Hepatocyte (in vitro differentiated cells): ENCODE data around the gene BICDL2. TPM values are rescaled to one million over a fixed set of nuclear protein-coding genes. Genes with fewer than 3 reads are reported as not detected.

Source experiments
- DNase-seq: peaks from one replicate; pipeline ENCODE4 v3.0.0-alpha.2; 2016; ENCODE audit warnings: low spot score
- H2AFZ ChIP-seq: fragments of 200-600 bp; sonication (generic); 2 replicates; pipeline ENCODE4 v1.6.0; 2016; ENCODE audit warnings: antibody characterized with exemption, mild to moderate bottlenecking
- H3K27ac ChIP-seq: fragments of 200-600 bp; sonication (generic); 2 replicates; pipeline ENCODE4 v1.5.1; 2016; ENCODE audit warnings: mild to moderate bottlenecking
- H3K27me3 ChIP-seq: fragments of 200-600 bp; sonication (generic); 2 replicates; pipeline ENCODE4 v1.6.1; 2016
- H3K36me3 ChIP-seq: fragments of 200-600 bp; sonication (generic); replicated peaks from 2 replicates; pipeline ENCODE4 v1.5.1; 2016; ENCODE audit warnings: low read depth; ENCODE audit not compliant: insufficient read depth
- H3K4me1 ChIP-seq: fragments of 200-600 bp; sonication (generic); 2 replicates; pipeline ENCODE4 v1.5.1; 2016; ENCODE audit warnings: mild to moderate bottlenecking, moderate library complexity; ENCODE audit not compliant: insufficient read depth
- H3K4me2 ChIP-seq: fragments of 200-600 bp; sonication (generic); 2 replicates; pipeline ENCODE4 v1.6.0; 2016
- H3K4me3 ChIP-seq: fragments of 200-600 bp; sonication (generic); 2 replicates; pipeline ENCODE4 v1.5.1; 2016; ENCODE audit warnings: mild to moderate bottlenecking
- H3K79me2 ChIP-seq: fragments of 200-600 bp; sonication (generic); 2 replicates; pipeline ENCODE4 v1.6.0; 2017; ENCODE audit warnings: mild to moderate bottlenecking
- H3K9me2 ChIP-seq: fragments of 200-600 bp; sonication (generic); replicated peaks from 2 replicates; pipeline ENCODE4 v1.6.0; 2017; ENCODE audit warnings: mild to moderate bottlenecking; ENCODE audit not compliant: insufficient read depth
- H3K9me3 ChIP-seq: fragments of 200-600 bp; sonication (generic); 2 replicates; pipeline ENCODE4 v1.5.1; 2016; ENCODE audit warnings: low read depth, mild to moderate bottlenecking
- H4K20me1 ChIP-seq: fragments of 200-600 bp; sonication (generic); 2 replicates; pipeline ENCODE4 v1.6.0; 2016; ENCODE audit warnings: mild to moderate bottlenecking; ENCODE audit not compliant: insufficient read depth, poor library complexity, severe bottlenecking
- EZH2 ChIP-seq: fragments of 200-600 bp; sonication (generic); IDR thresholded peaks from 2 replicates; pipeline ENCODE4 v1.6.1; 2016; ENCODE audit warnings: antibody characterized with exemption, mild to moderate bottlenecking, borderline replicate concordance
- EZH2phosphoT487 ChIP-seq: fragments of 200-600 bp; sonication (generic); IDR thresholded peaks from one replicate; pipeline ENCODE4 v1.6.1; 2018; ENCODE audit warnings: antibody characterized with exemption, mild to moderate bottlenecking, low read depth, moderate library complexity; ENCODE audit not compliant: unreplicated experiment, severe bottlenecking
- WGBS: methylation state at CpG from one replicate; pipeline ENCODE4 v1.1.6; 2016; ENCODE audit warnings: low lambda C conversion rate; ENCODE audit errors: missing lambda C conversion rate; 5-methylcytosine and 5-hydroxymethylcytosine counted together
- polyA plus RNA-seq: library from polyadenylated mRNA; unstranded; fragments of >200 nt; fragmentation: Nextera tagmentation; extraction: Ambion mirVana; gene quantifications from 2 replicates; pipeline ENCODE4 v1.2.1, GENCODE V29; 2016
- small RNA-seq: library from RNA; depleted of rRNA; stranded (forward); fragments of <200 nt; gene quantifications from one replicate; pipeline ENCODE3, GENCODE V24; 2014
- total RNA-seq: library from RNA; depleted of rRNA; stranded (reverse); fragments of >200 nt; gene quantifications from 2 replicates; pipeline ENCODE4 v1.2.3, GENCODE V29; 2014
- TF ChIP-seq, protein P1 (sequence below): fragments of 200-600 bp; sonication (generic); IDR thresholded peaks from 2 replicates; pipeline ENCODE4 v1.5.1; 2016; ENCODE audit warnings: antibody characterized with exemption, mild to moderate bottlenecking; ENCODE audit not compliant: poor library complexity

BICDL2 gene
- total and polyA plus RNA-seq, 2 experiments from 2014 or later, result 12.3 to 12.8 TPM

- Histone ChIP-seq H3K27ac (no peak overlapping the region), H3K4me2 (peak overlapping the region; percentile 98), H3K9me3 (no peaks in the 10 kb centered on the region), H3K36me3 (no peaks in the 10 kb centered on the region), H3K9me2 (no peaks in the 10 kb centered on the region), H3K4me3 (peak overlapping the region; percentile 67), H2AFZ (peak overlapping the region; percentile 25), H3K4me1 (peaks cover 9% of the 10 kb centered on the region), H3K27me3 (no peaks in the 10 kb centered on the region), H3K79me2 (peaks cover 5% of the 10 kb centered on the region), H4K20me1 (no peaks in the 10 kb centered on the region)
- 16% methylated on average over 18 of the region's 43 CpGs for WGBS
- DNase-seq, result no peak
- TF ChIP-seq, protein P1, sequence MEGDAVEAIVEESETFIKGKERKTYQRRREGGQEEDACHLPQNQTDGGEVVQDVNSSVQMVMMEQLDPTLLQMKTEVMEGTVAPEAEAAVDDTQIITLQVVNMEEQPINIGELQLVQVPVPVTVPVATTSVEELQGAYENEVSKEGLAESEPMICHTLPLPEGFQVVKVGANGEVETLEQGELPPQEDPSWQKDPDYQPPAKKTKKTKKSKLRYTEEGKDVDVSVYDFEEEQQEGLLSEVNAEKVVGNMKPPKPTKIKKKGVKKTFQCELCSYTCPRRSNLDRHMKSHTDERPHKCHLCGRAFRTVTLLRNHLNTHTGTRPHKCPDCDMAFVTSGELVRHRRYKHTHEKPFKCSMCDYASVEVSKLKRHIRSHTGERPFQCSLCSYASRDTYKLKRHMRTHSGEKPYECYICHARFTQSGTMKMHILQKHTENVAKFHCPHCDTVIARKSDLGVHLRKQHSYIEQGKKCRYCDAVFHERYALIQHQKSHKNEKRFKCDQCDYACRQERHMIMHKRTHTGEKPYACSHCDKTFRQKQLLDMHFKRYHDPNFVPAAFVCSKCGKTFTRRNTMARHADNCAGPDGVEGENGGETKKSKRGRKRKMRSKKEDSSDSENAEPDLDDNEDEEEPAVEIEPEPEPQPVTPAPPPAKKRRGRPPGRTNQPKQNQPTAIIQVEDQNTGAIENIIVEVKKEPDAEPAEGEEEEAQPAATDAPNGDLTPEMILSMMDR, result no peak
- TF ChIP-seq EZH2phosphoT487, result no peak
- TF ChIP-seq EZH2, result no peak
Observed at GRCh38 chr16:2979669-2980226, 57.0 kb downstream of the BICDL2 start.

Small RNAs within 50 kb of the gene (small RNA-seq; reads per million reads assigned to genes)
- gene LINC00514 (0.09 reads per million), gene RNU1-22P (not detected)

Other genes with a start within 250 kb of the BICDL2 start
- gene PRSS33, start 249.4 kb downstream of the BICDL2 start, total RNA-seq, result 0.20 TPM in 1 of 2 replicates, not detected in the other
- gene PRSS33, start 249.4 kb downstream of the BICDL2 start, polyA plus RNA-seq, result not detected in 2 replicates
- not detected in 2 replicates for gene PRSS41, start 238.5 kb downstream of the BICDL2 start, total RNA-seq
- gene PRSS41, start 238.5 kb downstream of the BICDL2 start, polyA plus RNA-seq, result not detected in 2 replicates
- gene PRSS21, start 219.7 kb downstream of the BICDL2 start, total RNA-seq, result not detected in 2 replicates
- not detected in 2 replicates for gene PRSS21, start 219.7 kb downstream of the BICDL2 start, polyA plus RNA-seq
- gene ZG16B, start 206.6 kb downstream of the BICDL2 start, total RNA-seq, result 4.3 and 5.4 TPM in 2 replicates
- gene ZG16B, start 206.6 kb downstream of the BICDL2 start, polyA plus RNA-seq, result 4.9 and 7.9 TPM in 2 replicates
- gene PRSS22, start 178.8 kb downstream of the BICDL2 start, total RNA-seq, result 50.0 and 60.2 TPM in 2 replicates
- 66.3 and 100 TPM in 2 replicates for gene PRSS22, start 178.8 kb downstream of the BICDL2 start, polyA plus RNA-seq
- 31.6 and 45.1 TPM in 2 replicates for gene FLYWCH2, start 153.7 kb downstream of the BICDL2 start, total RNA-seq
- 33.1 and 40.0 TPM in 2 replicates for gene FLYWCH2, start 153.7 kb downstream of the BICDL2 start, polyA plus RNA-seq
- gene FLYWCH1, start 125.0 kb downstream of the BICDL2 start, total RNA-seq, result 11.7 and 14.6 TPM in 2 replicates
- 16.9 and 17.1 TPM in 2 replicates for gene FLYWCH1, start 125.0 kb downstream of the BICDL2 start, polyA plus RNA-seq
- gene KREMEN2, start 72.7 kb downstream of the BICDL2 start, total RNA-seq, result 0.52 and 3.6 TPM in 2 replicates
- 4.9 and 5.8 TPM in 2 replicates for gene KREMEN2, start 72.7 kb downstream of the BICDL2 start, polyA plus RNA-seq
- gene PAQR4, start 67.6 kb downstream of the BICDL2 start, total RNA-seq, result 2.8 and 4.5 TPM in 2 replicates
- 3.7 and 8.3 TPM in 2 replicates for gene PAQR4, start 67.6 kb downstream of the BICDL2 start, polyA plus RNA-seq
- 5.5 and 7.7 TPM in 2 replicates for gene PKMYT1, start 56.5 kb downstream of the BICDL2 start, total RNA-seq
- gene PKMYT1, start 56.5 kb downstream of the BICDL2 start, polyA plus RNA-seq, result 17.1 and 21.0 TPM in 2 replicates
- gene CLDN9, start 24.0 kb downstream of the BICDL2 start, total RNA-seq, result 2.0 and 3.5 TPM in 2 replicates
- 8.9 and 9.0 TPM in 2 replicates for gene CLDN9, start 24.0 kb downstream of the BICDL2 start, polyA plus RNA-seq
- 258 and 297 TPM in 2 replicates for gene CLDN6, start 18.8 kb downstream of the BICDL2 start, total RNA-seq
- 568 and 574 TPM in 2 replicates for gene CLDN6, start 18.8 kb downstream of the BICDL2 start, polyA plus RNA-seq
- gene TNFRSF12A, start 16.6 kb downstream of the BICDL2 start, total RNA-seq, result 126 and 127 TPM in 2 replicates
- gene TNFRSF12A, start 16.6 kb downstream of the BICDL2 start, polyA plus RNA-seq, result 385 and 452 TPM in 2 replicates
- gene HCFC1R1, start 13.0 kb downstream of the BICDL2 start, total RNA-seq, result 19.7 and 35.7 TPM in 2 replicates
- 158 and 201 TPM in 2 replicates for gene HCFC1R1, start 13.0 kb downstream of the BICDL2 start, polyA plus RNA-seq
- gene THOC6, start 12.9 kb downstream of the BICDL2 start, total RNA-seq, result 35.6 and 41.2 TPM in 2 replicates
- gene THOC6, start 12.9 kb downstream of the BICDL2 start, polyA plus RNA-seq, result 79.4 and 86.2 TPM in 2 replicates
- 0.60 TPM in 1 of 2 replicates, not detected in the other for gene MMP25, start 9.6 kb upstream of the BICDL2 start, total RNA-seq
- gene MMP25, start 9.6 kb upstream of the BICDL2 start, polyA plus RNA-seq, result 6.3 and 8.7 TPM in 2 replicates
- 82.0 and 110 TPM in 2 replicates for gene IL32, start 28.7 kb upstream of the BICDL2 start, total RNA-seq
- gene IL32, start 28.7 kb upstream of the BICDL2 start, polyA plus RNA-seq, result 124 and 131 TPM in 2 replicates
- gene ZSCAN10, start 62.4 kb upstream of the BICDL2 start, total RNA-seq, result not detected in 2 replicates
- not detected in 2 replicates for gene ZSCAN10, start 62.4 kb upstream of the BICDL2 start, polyA plus RNA-seq
- 10.0 and 12.3 TPM in 2 replicates for gene ZNF205, start 75.6 kb upstream of the BICDL2 start, total RNA-seq
- 12.6 and 13.2 TPM in 2 replicates for gene ZNF205, start 75.6 kb upstream of the BICDL2 start, polyA plus RNA-seq
- 3.4 and 3.8 TPM in 2 replicates for gene ZNF213, start 98.1 kb upstream of the BICDL2 start, total RNA-seq
- 4.0 and 6.0 TPM in 2 replicates for gene ZNF213, start 98.1 kb upstream of the BICDL2 start, polyA plus RNA-seq
- not detected in 2 replicates for gene OR1F1, start 151.3 kb upstream of the BICDL2 start, total RNA-seq
- gene OR1F1, start 151.3 kb upstream of the BICDL2 start, polyA plus RNA-seq, result 0.61 TPM in 1 of 2 replicates, not detected in the other
- gene ZNF200, start 198.2 kb upstream of the BICDL2 start, total RNA-seq, result 7.9 and 12.5 TPM in 2 replicates
- gene ZNF200, start 198.2 kb upstream of the BICDL2 start, polyA plus RNA-seq, result 4.6 and 6.0 TPM in 2 replicates
- gene MEFV, start 219.7 kb upstream of the BICDL2 start, total RNA-seq, result 0.13 TPM in 1 of 2 replicates, not detected in the other
- gene MEFV, start 219.7 kb upstream of the BICDL2 start, polyA plus RNA-seq, result 0.55 TPM in 1 of 2 replicates, not detected in the other
- gene ZNF263, start 246.5 kb upstream of the BICDL2 start, total RNA-seq, result 39.7 and 47.5 TPM in 2 replicates
- gene ZNF263, start 246.5 kb upstream of the BICDL2 start, polyA plus RNA-seq, result 25.0 and 33.2 TPM in 2 replicates